Keratinocyte (primary cell): ENCODE measurements around the gene ABLIM1. TPM values are rescaled to one million over a fixed set of nuclear protein-coding genes. Genes with fewer than 3 reads are reported as not detected.

Experiments used
- DNase-seq: peaks from one replicate; pipeline ENCODE4 v3.0.0-alpha.2; 2011; ENCODE audit warnings: low read depth, missing footprints, low spot score
- FAIRE-seq: peaks from 2 replicates; lab custom pipeline; 2011; peaks lifted over from hg19 to GRCh38; lab: Jason Lieb, UNC
- H2AFZ ChIP-seq: 2 replicates; pipeline ENCODE4 v1.6.0; 2012; ENCODE audit warnings: low read length, control low read depth, inconsistent platforms; ENCODE audit not compliant: control insufficient read depth
- H3K27ac ChIP-seq: 2 replicates; pipeline ENCODE4 v1.5.1; 2011; ENCODE audit warnings: low read length; ENCODE audit not compliant: control insufficient read depth, insufficient read depth
- H3K27me3 ChIP-seq: 3 replicates; pipeline ENCODE4 v1.6.0; 2011; ENCODE audit warnings: low read length; ENCODE audit not compliant: control insufficient read depth, insufficient read depth; ENCODE audit errors: extremely low read depth
- H3K36me3 ChIP-seq, 2 experiments: 2 replicates in 1 of 2; 3 replicates in 1 of 2; pipeline ENCODE4 v1.5.1; 2011; ENCODE audit warnings: low read length in 2 of 2, mild to moderate bottlenecking in 1 of 2; ENCODE audit not compliant: control insufficient read depth in 2 of 2, insufficient read depth in 2 of 2; ENCODE audit errors: extremely low read depth in 1 of 2
- H3K4me1 ChIP-seq: 3 replicates; pipeline ENCODE4 v1.5.1; 2011; ENCODE audit warnings: low read length; ENCODE audit not compliant: control insufficient read depth, insufficient read depth; ENCODE audit errors: extremely low read depth
- H3K4me2 ChIP-seq: 3 replicates; pipeline ENCODE4 v1.6.0; 2011; ENCODE audit warnings: low read depth, low read length; ENCODE audit not compliant: control insufficient read depth, insufficient read depth; ENCODE audit errors: extremely low read depth
- H3K4me3 ChIP-seq, 3 experiments: fragments of 200-600 bp in 1 of 3; sonication (generic) in 1 of 3; 2 replicates in 2 of 3; 3 replicates in 1 of 3; pipeline ENCODE4 v1.5.1; 2011 to 2016; ENCODE audit warnings: low read length in 3 of 3, mild to moderate bottlenecking in 3 of 3, control low read depth in 2 of 3, inconsistent platforms in 1 of 3, low read depth in 1 of 3, mixed read lengths in 1 of 3, mixed run types in 1 of 3, moderate library complexity in 1 of 3; ENCODE audit not compliant: control insufficient read depth in 2 of 3, insufficient read depth in 2 of 3; ENCODE audit errors: extremely low read depth in 1 of 3
- H3K79me2 ChIP-seq: 2 replicates; pipeline ENCODE4 v1.6.0; 2012; ENCODE audit warnings: low read length; ENCODE audit not compliant: control insufficient read depth, insufficient read depth
- H3K9ac ChIP-seq: 3 replicates; pipeline ENCODE4 v1.6.0; 2011; ENCODE audit warnings: low read length; ENCODE audit not compliant: control insufficient read depth, insufficient read depth; ENCODE audit errors: extremely low read depth
- H3K9me1 ChIP-seq: 3 replicates; pipeline ENCODE4 v1.6.0; 2011; ENCODE audit warnings: low read length; ENCODE audit not compliant: control insufficient read depth, insufficient read depth; ENCODE audit errors: extremely low read depth
- H3K9me3 ChIP-seq: 2 replicates; pipeline ENCODE4 v1.5.1; 2012; ENCODE audit warnings: low read depth, low read length; ENCODE audit not compliant: control insufficient read depth
- H4K20me1 ChIP-seq: 3 replicates; pipeline ENCODE4 v1.6.0; 2011; ENCODE audit warnings: low read length; ENCODE audit not compliant: control insufficient read depth, insufficient read depth; ENCODE audit errors: extremely low read depth
- EZH2 ChIP-seq: IDR thresholded peaks from one replicate; pipeline ENCODE4 v1.6.1; 2012; ENCODE audit warnings: inconsistent platforms, mild to moderate bottlenecking, low read length, moderate library complexity
- dilution Hi-C: fragments of 300-500 bp; cut with MboI; formaldehyde crosslinking; loops from one replicate; pipeline ENCODE4 v1.7.0; 2020; ENCODE audit warnings: low sequenced_read_pairs; ENCODE audit not compliant: extremely low pct_ligation_motif_present
- polyA plus RNA-seq, 5 experiments: library from polyadenylated mRNA; depleted of rRNA in 3 of 5; stranded (reverse) in 3 of 5; stranded (forward) in 1 of 5; unstranded in 1 of 5; fragments of >200 nt; gene quantifications; 1 replicate in 1 of 5; 2 replicates in 3 of 5; 3 replicates in 1 of 5; pipeline versions ENCODE4 v1.2.1 to v1.2.3, GENCODE V29; 2011 to 2012; ENCODE audit warnings: missing spikeins in 2 of 5, low read depth in 1 of 5, low replicate concordance in 1 of 5
- TF ChIP-seq, protein P1 (sequence below), 3 experiments: IDR thresholded peaks in 1 of 3; conservative IDR thresholded peaks in 1 of 3; optimal IDR thresholded peaks in 1 of 3; 2 replicates in 2 of 3; 3 replicates in 1 of 3; pipeline versions ENCODE3 to v1.5.1; 2011; ENCODE audit warnings: low read length in 3 of 3, mild to moderate bottlenecking in 3 of 3, moderate library complexity in 2 of 3, control low read depth in 1 of 3, inconsistent platforms in 1 of 3; ENCODE audit not compliant: insufficient read depth in 2 of 3; ENCODE audit errors: extremely low read depth in 1 of 3

The ABLIM1 gene
- polyA plus RNA-seq, 1 donor (not counting 4 experiments of a cell fraction or from before 2014, with no cell fraction given): 55.2 TPM

DNA sequence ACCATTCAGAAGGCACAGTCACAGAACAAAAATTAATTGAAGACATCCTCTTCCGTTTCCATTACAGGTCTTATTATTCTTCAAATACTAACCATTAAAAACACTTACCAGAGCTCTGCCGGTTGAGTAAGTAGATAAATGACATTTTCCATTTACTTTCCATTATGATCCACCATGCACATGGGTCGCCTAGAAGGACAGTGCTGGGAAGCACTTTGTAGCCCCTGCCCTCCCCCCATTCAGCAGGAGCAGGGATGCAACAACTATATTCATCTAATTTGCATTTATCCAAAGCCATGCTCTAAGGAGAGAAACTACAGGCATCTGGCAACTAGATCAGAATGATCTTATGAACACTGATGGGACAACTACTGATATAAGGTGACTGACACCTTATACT, 177.0 kb downstream of the ABLIM1 start:
- TF ChIP-seq, protein P1, sequence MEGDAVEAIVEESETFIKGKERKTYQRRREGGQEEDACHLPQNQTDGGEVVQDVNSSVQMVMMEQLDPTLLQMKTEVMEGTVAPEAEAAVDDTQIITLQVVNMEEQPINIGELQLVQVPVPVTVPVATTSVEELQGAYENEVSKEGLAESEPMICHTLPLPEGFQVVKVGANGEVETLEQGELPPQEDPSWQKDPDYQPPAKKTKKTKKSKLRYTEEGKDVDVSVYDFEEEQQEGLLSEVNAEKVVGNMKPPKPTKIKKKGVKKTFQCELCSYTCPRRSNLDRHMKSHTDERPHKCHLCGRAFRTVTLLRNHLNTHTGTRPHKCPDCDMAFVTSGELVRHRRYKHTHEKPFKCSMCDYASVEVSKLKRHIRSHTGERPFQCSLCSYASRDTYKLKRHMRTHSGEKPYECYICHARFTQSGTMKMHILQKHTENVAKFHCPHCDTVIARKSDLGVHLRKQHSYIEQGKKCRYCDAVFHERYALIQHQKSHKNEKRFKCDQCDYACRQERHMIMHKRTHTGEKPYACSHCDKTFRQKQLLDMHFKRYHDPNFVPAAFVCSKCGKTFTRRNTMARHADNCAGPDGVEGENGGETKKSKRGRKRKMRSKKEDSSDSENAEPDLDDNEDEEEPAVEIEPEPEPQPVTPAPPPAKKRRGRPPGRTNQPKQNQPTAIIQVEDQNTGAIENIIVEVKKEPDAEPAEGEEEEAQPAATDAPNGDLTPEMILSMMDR (optimal IDR thresholded peaks at IDR 0.05 in 1 of 3, IDR thresholded peaks at IDR 0.05 in 1 of 3, conservative IDR thresholded peaks at IDR 0.05 in 1 of 3; ENCODE audit: extremely low read depth in 1 of 3, insufficient read depth in 2 of 3, low read length in 3 of 3): no peak
- no peak for TF ChIP-seq EZH2
- Histone ChIP-seq H3K9me1 (no peaks in the 10 kb centered on the region), H3K4me3 (no peak overlapping the region), H3K4me2 (no peak overlapping the region), H2AFZ (no peak overlapping the region), H3K27ac (no peak overlapping the region), H4K20me1 (no peaks in the 10 kb centered on the region), H3K4me1 (no peaks in the 10 kb centered on the region), H3K79me2 (no peaks in the 10 kb centered on the region), H3K9ac (no peak overlapping the region), H3K27me3 (no peaks in the 10 kb centered on the region), H3K9me3 (no peaks in the 10 kb centered on the region), H3K36me3 (peaks cover 5 to 8% of the 10 kb centered on the region in 2 experiments)
- dilution Hi-C loops: no loop called here
- FAIRE-seq (no peak), DNase-seq (no peak)

- Histone ChIP-seq H3K4me2 (no peak overlapping the region), H3K79me2 (no peaks in the 10 kb centered on the region), H4K20me1 (no peaks in the 10 kb centered on the region), H3K4me3 (no peak overlapping the region), H3K4me1 (no peaks in the 10 kb centered on the region), H3K27ac (no peak overlapping the region), H3K27me3 (no peaks in the 10 kb centered on the region), H3K36me3 (peaks cover 1 to 8% of the 10 kb centered on the region in 2 experiments), H3K9me1 (no peaks in the 10 kb centered on the region), H2AFZ (no peak overlapping the region), H3K9me3 (no peaks in the 10 kb centered on the region), H3K9ac (no peak overlapping the region)
- FAIRE-seq (no peak), DNase-seq (no peak)
- dilution Hi-C loops: no loop called here
- no peak for TF ChIP-seq EZH2
- TF ChIP-seq, protein P1 (optimal IDR thresholded peaks at IDR 0.05 in 1 of 3, IDR thresholded peaks at IDR 0.05 in 1 of 3, conservative IDR thresholded peaks at IDR 0.05 in 1 of 3; ENCODE audit: extremely low read depth in 1 of 3, insufficient read depth in 2 of 3, low read length in 3 of 3): no peak
Observed at GRCh38 chr10:114479836-114480235, 178.2 kb downstream of the ABLIM1 start.
